PC-3 (cell line): ENCODE results near the gene MPI.

Source experiments
- EZH2 ChIP-seq: fragments of 300-600 bp; sonication (generic); IDR thresholded peaks from one replicate; pipeline ENCODE4 v1.6.1; 2017; ENCODE audit warnings: antibody characterized with exemption, mild to moderate bottlenecking, low read length; ENCODE audit not compliant: unreplicated experiment
- TF ChIP-seq, protein P1 (sequence below): fragments of 300-600 bp; sonication (generic); conservative IDR thresholded peaks from 2 replicates; pipeline ENCODE4 v1.5.1; 2017; ENCODE audit warnings: antibody characterized with exemption, low read depth, mild to moderate bottlenecking, low read length

DNA sequence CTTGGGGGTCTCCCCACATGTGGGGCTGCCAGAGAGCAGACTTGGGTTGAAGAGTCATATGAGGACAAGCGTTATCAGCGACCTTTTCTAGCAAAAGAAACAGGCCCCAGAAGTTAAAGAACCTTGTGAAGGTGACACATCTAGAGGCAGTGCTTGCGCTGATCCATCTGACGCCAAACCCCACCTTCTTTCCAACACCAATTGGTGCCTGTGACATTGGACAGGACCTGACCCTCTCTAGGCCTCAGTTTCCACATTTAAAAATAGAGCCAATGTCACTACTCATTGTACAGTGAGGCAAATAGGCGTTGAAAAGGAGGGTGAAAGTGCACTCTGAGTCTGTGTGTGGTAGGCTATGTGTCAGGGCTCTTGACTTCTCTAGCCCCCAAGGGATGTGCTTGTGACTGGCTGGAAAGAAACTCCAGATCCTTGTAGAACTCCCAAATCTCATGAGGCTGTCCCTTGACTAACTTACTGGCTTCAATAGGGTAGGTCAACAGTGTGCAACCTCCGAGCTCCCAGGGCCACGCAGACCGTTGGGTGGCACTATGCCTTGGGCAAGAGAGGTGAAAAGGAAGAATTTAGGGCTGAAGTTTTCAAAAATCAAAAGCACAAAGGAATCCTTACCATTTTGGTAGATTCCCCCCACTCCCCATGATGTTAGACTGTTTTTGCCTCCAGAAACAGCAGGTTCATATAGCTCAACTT, 17.5 kb downstream of the MPI start:
- no peak for TF ChIP-seq EZH2
- TF ChIP-seq, protein P1, sequence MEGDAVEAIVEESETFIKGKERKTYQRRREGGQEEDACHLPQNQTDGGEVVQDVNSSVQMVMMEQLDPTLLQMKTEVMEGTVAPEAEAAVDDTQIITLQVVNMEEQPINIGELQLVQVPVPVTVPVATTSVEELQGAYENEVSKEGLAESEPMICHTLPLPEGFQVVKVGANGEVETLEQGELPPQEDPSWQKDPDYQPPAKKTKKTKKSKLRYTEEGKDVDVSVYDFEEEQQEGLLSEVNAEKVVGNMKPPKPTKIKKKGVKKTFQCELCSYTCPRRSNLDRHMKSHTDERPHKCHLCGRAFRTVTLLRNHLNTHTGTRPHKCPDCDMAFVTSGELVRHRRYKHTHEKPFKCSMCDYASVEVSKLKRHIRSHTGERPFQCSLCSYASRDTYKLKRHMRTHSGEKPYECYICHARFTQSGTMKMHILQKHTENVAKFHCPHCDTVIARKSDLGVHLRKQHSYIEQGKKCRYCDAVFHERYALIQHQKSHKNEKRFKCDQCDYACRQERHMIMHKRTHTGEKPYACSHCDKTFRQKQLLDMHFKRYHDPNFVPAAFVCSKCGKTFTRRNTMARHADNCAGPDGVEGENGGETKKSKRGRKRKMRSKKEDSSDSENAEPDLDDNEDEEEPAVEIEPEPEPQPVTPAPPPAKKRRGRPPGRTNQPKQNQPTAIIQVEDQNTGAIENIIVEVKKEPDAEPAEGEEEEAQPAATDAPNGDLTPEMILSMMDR, result no peak
